Measurements from ENCODE around the gene MYLIP.
"Not testable (repeated sequence)": the region's sequence is repeated elsewhere in the genome, so short reads cannot be mapped to it uniquely, and the experiment has no call there.

MYLIP gene

DNA sequence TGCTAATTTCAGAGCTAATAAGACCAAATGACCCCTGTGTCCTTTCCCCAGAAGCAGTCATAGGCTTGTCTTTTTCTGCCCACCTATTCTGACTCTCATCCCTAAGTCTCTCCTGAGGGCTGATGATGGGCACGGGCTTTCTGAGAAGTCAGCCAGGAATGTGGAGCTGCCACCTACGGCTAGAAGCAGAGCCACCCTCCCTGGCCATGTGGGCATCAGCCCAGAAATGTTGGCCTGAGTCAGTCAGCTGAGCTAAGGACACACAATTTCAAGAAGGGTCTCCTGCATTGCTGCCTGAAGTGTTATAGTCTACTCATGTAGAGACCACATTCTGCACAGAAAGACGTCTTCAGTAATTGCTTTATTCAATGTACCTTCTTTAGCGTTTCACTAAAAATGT, 17.1 kb downstream of the MYLIP start:
- DNase-seq, result no peak

DNA sequence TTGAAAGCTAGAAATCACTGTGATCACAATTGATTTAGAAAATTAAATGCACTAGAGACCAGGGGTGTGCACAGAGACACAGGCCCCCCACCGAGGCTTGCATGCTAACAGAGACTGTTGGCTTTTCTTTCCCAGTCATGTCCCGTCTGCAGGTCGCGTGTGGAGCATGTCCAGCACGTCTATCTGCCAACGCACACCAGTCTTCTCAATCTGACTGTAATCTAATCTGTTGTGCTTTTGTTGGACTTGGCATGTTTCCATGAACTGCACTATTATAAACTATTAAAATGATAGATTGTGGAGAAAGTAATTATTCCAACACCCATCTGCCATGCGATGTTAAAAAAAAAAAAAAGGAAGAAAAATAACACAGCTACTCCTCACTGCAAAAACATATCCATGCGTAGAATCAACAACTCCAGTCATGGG, 17.7 kb downstream of the MYLIP start:
- DNase-seq, result no peak

DNA sequence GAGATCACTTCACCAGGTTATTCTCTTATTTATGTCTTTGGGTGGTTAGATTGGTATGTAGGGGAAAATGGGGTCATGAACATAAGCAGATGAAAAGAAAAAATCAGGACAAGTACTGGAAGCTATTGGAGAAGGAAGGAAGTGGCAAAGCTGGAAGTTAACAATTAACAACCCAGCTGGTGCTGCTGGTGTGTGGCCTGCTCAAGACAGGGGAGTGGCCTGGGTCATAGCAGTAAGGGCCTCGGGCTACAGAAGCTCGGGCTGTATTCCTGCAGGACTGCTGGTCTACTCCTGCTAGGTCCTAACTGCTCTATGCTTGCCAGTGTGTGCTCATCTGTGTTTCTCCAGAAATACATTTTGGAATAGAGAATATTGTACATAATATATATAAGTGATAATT, 19.6 kb downstream of the MYLIP start:
- no peak for DNase-seq

DNA sequence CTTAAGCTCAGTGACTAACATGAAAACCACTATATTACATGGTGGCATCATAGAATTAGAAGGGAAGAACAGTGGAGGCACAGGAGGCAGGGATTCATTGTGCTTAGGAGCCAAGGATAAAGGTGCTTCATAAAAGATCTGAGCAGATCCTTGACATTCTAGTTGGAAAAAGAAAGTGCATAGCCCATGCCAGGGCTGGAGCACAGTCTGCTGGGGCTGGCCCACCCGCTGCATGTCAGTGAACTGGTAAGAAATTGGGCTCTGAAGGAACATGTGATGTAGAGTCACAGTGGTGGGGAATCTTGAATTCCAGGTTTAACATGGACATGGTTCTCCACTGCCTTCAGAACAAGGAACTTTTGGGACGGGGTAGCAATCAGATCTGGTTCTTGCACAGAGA, 20.4 kb downstream of the MYLIP start:
- no peak for DNase-seq

DNA sequence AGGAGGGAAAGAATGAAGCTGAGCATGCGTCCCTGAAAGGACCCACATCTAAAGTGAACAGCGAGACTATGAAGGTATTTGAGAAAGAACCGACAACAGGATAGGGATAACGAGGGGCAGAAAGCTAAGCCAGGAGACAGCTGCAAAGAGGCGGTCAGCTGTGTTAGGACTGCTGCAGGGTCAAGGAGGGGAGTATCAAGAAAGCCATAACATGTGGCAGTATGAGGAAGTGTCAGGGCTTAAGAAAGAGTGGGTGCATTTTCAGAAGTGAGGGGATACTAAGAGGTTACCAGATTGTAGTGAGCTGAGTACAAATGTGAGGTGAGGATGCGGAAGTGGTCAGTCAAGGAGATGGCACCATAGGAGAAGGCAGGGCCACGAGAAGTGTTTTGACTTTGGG, 21.2 kb downstream of the MYLIP start:
- no peak for DNase-seq

DNA sequence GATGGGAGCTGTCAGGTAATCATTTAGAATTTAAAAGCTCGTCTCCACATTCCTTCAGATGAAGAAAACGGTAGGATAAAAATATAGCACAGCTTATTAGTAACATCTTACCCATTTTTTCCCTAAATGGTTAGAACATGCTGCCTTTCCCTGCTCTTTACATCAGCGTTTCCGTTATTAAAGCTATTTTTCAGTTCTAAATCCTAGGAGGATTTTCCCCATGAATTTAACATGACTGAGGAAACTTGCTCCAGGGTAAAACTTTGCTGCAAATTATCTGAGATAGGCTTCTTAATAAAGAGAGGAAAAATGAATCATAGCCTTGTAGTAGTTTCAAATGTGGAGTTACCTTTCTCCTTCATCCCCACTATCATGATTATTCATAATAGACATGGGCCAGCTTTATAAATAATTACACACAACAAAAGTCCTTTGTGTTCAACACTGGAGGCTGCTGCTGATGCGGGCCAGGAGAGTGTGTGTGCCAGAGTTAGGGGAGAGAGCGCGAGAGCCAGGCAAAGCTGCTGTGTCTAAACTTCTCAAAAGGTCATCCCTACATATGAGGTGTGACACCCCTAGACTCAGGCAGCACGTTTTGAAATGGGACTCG, 24.4 kb downstream of the MYLIP start:
- DNase-seq, result no peak

DNA sequence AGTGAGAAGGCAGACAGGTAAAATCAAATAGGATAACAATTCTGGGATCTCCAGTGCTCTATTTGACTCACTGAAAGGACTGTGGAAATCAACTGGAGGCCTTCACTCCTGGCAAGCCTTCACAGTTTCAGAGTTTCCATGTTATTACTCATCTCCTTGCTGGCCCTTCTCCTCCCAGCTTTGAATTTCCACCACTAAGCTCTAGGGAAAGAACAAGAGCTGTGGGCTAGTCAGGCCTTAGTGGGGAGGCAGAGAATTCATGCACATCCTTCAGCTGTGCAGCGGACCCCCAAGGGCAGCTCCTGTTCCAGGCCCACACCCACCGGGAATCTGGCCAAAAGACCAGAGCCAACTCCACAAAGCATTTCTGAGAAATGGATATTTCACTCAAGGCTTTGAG, 26.0 kb downstream of the MYLIP start:
- peak; percentile 58 for DNase-seq

DNA sequence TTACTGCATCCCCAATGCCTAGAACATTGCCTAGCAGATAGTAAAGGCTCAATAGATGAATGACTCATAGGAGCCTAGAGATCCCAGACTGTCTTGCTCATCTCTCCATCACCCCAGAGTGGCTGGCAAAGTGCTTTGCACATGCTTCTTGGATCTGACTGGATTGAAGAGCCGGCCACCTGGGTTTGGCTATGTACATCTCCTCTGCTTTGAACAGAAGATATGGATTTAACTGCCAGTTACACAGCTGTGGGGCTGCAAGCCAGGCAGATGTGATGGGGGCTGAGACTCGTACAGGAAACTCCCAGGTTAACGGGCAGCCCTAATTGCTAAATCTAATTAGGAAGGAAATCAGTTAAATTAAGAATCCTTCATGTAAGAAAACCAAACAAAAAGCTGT, 28.6 kb downstream of the MYLIP start:
- no peak for DNase-seq

DNA sequence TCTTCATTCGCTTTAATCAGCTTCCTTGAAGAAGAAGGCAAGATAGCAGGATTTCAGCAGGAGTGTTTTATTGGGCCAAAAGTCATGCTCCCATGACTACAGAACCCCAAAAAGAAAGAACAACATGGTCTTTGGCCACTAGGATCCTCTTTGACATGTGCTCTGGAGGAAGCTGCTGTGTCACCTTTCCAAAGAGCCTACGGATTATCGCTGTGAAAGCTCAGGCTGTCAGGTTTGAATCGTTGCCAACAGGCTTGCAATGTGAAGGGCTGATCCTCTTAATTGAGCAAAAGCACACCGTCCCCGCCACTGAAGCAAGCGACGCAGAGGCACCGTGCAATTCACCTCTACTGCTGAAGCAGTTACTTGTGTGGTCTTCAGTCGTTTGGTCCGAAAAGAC, 29.0 kb downstream of the MYLIP start:
- DNase-seq, result no peak

DNA sequence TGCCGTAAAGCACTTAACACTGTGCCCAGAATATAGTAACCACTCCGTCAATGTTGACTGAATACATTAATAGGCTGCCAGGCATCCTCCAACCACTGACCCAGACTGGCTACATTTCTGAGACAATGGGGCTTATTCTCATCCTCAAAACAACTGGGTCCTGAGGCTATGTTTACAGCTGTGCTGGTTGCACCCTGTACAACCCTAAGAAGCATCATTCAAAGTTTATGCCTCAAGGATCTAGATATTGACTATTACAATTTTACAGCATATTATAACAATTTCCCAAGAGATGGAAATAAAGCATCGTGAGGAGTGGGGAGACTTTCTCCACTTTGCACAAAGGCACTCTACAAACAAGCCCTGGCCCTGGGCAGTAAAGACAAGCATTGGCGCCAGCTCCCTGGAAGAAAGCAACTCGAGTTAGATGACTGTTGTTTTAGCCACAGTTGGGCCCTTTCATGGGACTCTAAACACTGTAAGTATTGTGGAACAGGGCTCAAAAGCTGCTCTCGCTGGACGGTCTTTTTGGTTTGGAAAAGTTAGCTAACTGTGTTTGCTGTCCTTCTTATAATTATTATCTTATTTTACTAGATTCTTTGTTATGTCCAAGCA, 30.2 kb downstream of the MYLIP start:
- DNase-seq, result no peak

DNA sequence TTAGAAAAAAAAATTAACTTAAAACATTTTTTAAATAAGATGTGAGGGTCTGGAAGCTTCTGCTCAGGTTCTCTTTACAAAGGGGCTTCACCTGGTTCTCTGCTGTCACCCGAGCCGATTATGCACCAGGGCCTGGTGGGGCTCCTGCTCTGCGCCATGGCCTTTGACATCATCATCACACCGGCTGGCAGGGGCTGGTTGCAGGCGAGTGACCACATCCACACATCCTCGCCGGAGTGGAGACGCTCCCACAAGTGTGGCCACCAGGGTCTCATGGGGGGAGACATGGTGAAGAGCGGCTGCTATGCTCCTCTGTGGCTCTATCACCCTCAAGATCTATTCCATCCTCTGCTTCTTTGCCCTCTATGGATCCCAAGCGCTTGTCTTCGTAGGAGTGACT, 31.9 kb downstream of the MYLIP start:
- DNase-seq, result no peak

DNA sequence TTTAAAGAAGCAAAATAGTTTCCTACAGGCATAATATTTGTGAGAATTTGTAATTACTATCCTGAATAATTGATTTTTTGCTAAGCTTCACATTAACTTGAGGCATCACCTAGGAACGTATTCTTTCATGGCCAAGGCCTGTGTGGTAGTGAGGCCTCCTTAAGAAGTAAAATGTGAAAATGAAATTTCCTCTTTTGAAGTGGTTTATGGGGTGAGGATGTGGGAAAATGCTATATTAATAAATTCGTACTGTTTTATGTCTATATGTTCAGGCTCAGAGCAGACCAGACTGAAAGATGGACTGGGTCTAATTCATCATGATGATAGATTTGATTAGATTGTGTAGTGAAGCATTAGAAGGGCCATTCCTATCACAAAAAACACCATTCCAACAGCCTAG, 33.1 kb downstream of the MYLIP start:
- DNase-seq, result no peak

DNA sequence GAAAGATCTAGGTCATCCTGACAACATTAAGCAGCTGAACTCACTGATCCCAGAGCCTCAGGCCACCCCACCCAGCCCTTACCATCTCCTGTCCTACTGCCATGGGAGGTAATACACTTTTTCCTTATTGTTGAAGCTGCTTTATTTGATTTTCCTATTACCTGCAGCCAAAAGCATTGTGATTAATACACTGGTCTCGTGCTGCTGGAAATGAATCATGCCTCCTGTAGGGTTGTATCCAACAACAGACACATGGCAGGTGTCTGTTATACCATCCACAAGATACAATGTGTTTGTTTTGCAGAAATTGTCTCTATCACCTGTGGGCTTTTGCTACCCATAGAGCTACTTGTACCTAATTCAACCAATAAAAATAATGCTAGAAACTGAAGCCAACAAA, 34.2 kb downstream of the MYLIP start:
- no peak for DNase-seq

DNA sequence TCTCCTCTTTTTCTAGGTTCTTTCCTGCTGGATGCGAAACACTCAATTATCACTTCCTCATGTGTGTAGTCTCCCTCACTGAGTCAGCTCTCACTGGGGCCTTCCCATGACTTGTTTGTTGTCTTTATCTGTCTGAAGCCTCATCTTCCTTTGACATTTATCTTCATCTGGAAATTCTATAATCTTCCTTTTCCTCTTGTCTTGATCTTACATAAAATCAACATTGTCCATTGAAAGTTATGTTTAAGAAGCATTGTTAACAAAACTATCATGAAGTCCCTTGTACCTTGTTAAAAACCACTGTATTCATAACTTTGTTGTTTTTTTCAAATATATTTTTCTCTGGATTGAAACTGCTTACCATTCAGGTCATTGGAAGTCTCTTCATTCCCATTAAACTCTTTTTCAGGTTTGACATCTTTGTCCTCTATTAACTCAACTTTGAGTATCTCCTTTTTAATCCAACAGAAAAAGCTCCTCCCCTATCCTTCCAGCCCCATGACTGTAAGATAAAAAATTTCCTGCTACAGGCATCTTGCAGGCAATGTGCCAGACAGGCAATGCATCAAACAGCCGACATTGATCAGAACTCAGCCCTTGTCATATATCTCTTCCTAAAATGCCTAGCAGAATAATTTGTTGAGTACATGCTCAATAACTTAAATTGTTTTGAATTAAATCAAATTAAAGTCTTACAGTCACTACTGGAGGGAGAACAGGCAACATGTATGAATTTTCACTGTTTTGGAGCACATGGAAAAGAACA, 34.8 kb downstream of the MYLIP start:
- DNase-seq, result no peak

DNA sequence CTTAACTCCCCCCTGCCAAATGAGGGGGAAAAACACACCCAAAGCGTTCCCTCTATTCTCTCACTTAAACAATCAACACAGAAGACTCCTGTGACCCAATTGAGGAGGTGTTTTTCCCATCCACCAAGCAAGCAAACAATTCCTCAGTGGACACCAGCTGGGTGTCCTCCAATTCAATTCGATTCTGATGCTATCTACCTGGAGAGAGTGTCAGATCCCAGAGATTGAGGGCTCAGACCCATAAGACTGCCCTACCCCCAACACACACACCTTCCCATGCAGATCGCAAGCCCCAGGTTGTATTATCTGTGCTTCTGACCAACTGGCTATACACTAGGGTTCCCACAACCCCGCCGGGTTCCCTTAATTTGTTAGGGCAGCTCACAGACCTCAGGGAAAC, 36.8 kb downstream of the MYLIP start:
- DNase-seq, result no peak

DNA sequence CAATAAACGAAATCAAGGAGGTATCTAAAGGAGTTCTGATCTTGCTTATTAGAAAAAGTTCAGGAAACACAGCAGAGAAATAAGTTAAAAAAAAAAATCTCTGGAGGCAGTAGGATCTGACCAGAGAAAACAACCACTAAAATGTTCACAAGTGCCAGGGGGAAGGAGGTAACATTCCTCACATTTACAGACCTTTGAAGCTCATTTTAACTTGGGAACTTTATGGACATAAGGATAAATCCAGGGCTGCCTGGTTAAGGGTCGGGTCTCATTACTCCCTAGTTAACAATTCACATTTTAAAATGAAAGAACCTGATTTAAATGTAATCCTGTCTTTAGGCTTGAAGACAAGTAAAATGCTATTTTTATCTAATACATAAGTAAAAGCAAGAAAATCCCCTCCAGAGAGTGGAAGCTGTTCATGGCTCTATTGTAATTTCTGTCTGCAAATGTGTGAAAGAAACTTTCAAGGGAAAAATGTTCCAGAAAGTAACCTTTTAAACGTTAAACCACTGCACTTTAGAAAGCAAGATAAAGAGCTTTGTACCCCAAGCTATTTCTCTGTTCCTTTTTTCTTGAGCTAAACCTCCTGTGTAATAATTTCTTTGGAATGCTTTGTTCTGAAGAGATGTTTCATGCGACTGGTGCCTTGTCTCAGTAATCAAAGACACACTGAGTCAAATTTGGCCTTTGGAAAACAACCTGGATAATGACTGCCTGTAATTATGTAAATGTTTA, 38.2 kb downstream of the MYLIP start:
- no peak for DNase-seq

DNA sequence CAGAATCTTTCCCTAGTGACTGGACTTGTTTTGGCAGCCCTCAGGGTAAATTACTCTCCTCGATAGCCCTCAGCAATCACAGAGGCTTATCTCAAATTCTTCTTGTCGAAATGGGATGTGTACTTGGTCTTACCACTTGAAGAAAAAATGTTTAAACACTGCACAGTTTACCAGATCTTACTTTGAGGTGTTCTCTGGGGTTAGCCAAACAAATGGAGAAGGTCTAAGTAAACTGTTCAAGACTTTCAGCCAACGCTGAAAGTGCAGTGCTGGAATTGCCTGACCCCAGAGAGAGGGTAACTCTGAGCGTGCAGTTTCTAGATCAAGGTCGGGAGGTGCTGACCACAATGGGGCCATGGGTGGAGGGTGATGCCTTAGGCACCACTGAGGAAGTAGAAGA, 39.2 kb downstream of the MYLIP start:
- DNase-seq, result no peak

DNA sequence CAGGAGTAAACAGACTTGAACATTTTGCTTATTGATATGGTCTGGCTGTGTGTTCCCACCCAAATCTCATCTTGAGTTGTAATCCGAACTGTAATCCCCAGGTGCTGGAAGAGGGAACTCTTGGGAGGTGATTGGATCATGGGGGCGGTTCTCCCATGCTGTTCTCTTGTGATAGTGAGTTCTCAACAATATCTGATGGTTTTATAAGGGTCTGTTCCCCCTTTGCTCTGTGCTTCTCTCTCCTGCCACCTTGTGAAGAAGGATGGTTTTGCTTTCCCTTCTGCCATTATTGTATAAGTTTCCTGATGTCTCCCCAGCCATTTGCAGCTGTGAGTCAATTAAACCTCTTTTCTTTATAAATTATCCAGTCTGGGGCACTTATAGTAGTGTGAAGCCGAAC, 40.0 kb downstream of the MYLIP start:
- DNase-seq, result no peak

DNA sequence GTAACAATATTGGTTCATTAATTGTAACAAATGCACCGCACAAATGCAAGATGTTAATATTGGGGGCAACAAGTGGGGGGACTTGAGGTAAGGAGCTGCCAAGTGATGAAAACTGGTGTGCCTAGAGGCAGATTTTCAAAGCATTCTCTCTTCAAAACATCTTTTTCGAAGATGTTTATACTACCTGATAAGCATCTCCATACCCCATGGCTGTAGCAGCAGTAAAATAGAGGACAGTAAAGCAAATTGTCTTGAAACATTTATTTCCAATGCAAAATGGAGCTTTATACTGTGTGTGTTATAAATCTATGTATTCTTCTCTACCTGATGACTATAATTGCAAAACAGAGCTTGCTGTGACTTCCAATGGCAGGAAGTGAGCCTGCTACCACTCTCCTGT, 42.5 kb downstream of the MYLIP start:
- DNase-seq, result no peak

DNA sequence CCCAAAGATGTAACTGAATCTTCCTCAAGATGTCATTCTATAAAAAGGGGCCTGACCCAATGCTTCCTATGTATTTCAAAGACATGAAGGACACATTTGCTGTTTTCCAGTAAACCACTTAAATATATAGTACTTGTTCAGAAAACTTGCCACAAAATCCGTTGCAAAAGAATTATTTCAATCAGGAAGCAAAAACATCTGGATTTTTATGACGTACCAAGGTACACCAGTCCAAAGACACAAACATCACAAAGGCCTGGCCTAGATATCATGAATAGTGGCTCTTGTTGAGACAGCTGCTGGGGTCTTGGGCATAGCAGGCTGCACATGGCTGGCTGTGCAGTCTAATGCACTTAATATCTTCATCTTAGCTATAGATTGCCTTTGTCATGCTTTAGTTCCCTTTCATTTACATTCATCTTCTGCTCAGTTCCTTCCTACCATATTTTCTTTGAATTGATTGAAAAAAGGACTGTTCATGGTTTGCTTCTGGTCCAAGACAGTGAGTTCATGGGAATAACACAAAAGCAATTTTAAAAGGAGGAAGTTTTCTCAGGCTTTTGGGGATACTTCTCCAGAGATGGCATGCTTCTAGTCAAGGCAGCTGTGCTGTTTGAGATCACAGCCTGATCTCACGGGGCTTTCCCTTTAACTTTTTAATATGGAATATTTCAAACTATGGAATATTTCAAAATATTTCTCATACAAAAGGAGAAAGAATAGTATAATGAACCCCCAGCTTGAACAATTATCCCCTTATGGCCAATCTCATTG, 44.5 kb downstream of the MYLIP start:
- DNase-seq, result no peak

DNA sequence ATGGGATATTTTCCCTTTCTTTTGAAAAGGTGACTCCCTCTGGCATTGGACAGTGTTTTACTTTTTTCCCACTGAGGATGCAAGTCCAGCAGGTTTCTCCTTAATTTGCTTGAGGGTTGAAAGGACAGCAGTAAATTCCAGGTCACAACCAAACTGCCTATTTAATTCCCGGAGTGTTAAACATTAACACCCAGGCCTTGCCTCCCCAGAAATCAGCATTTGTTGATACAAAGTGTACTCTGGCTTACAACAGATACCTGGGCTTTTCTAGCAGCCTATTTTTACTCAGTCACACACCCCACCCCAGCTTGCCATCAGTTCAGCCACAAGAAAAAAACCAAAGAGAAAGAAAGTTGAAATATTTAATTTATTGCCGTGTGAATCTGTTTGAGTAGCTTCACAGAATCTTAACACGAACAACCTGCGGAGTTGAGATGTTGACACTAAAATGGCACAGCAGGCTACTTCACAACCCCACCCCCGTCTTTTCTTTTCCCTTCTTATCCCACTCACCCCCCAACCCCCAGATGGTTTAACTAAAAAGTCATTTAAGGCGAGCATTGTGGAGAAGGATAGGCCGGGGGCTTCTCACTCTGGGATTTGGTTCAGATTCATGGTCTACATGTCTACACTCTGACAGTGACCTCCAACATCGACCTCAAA, 45.7 kb downstream of the MYLIP start:
- DNase-seq, result no peak

DNA sequence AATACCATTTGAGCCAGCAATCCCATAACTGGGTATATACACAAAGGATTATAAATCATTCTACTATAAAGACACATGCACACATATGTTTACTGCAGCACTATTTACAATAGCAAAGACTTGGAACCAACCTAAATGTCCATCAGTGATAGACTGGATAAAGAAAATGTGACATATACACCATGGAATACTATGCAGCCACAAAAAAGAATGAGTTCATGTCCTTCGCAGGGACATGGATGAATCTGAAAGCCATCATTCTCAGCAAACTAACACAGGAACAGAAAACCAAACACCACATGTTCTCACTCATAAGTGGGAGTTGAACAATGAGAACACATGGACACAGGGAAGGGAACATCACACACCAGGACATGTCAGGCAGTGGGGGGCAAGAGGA, 47.7 kb downstream of the MYLIP start:
- not testable (repeated sequence) for DNase-seq

DNA sequence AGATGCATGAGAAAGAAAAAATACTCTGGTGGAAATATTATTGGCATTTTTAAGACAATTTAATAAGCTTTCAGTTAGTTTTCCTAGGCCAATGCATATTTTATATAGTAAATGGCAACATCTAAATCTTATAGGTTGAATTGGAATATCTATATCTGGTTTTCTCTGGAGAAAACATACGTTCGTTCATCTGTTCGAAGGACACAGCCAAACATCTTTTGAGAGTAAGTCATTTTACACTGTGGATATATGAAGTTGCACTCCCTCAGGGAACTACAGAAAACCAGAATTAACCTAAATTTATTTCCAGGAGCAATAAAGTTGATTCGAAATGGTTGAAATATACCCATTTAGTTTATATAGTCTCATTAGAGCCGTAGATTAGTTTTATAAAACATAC, 49.0 kb downstream of the MYLIP start:
- DNase-seq, result no peak
